ENCODE results near the gene INSC.

The INSC gene

DNA sequence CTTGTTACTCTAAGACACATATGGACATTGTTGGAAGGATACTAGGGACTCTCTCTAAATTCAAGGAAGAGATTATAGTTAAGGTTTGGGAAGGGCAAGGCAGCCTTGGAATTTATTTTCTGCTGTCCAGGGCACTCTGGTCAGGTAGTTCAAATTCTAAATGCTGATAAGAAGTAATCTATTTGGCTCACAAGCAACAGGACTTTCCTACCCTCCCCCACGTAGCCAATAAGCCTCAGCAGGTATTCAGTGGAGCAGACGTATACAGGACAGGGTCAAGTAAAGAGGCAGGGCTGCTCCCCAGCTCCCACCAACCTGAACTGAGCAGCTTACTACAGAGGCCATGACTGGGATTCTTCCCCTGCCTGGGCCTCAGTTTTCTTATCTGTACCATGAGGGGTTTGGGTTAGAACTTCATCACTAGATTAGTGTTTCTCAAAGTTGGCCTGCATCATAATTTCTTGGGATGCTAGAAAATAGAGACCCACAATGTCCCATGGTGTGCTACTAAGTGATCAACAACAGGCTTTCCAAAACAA, 6.1 kb upstream of the INSC start:
- DNase-seq: no peak

DNA sequence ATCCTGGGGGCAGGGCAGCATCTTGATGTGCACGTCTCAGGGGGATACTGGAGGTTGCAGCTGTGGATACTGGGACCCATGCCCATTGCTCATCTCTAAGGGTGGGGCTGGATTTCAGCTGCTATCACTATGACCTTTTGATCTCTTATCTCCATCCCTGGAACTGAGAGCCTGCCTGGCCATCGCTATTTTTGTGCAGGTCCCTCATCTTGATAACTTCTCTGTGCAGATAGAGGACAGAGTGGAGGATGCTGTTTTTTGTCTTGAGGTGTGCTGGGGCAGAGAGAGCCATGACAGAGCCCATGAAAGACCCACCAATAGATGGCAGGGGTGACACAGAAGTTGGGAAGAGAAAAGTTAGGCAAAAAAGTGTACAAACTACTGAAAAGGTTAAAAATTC, 5.1 kb upstream of the INSC start:
- no peak for DNase-seq

GRCh38 chr11:15111215-15111614, 3.5 kb upstream of the INSC start:
- no peak for DNase-seq

DNA sequence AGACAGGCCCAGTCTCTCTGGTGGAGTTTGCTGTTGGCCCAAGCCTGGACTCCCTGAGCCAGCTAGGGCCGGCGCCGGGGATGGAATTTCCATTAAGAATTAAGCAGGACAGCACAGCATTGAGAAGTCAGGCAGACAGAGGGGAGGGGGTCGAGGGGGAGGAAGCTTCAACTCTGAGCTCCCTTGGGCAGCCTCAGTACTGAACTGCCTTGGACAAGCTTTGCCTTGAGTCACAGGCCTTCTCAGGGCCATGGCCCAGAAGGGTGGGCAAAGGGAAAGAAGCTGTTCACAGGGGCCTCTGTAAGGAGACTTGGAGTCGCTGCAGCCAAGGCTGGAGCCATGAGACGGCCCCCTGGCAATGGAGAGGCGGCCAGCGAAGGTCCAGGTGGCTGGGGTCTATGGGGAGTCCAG, 2.6 kb upstream of the INSC start:
- DNase-seq: no peak

DNA sequence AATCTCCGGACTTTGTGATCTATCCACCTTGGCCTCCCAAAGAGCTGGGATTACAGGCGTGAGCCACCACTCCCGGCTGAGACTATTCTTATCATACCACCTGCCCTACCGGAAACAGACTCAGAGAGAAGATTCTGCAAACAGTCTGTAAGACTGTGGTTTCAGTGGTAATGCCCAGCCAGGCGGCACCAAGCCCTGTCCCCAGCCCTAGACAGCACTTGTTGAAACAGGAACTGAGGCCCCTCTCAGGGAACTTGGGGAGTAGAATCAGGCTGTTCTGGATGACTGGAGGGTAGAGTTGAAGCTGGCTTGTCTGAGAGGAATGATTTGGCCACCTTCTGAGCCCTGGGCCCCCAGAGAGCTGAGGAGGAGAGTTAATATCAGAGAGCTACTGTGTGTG, 1.3 kb upstream of the INSC start:
- DNase-seq: no peak

GRCh38 chr11:15115686-15116085, 963 bp downstream of the INSC start:
- no peak for DNase-seq

DNA sequence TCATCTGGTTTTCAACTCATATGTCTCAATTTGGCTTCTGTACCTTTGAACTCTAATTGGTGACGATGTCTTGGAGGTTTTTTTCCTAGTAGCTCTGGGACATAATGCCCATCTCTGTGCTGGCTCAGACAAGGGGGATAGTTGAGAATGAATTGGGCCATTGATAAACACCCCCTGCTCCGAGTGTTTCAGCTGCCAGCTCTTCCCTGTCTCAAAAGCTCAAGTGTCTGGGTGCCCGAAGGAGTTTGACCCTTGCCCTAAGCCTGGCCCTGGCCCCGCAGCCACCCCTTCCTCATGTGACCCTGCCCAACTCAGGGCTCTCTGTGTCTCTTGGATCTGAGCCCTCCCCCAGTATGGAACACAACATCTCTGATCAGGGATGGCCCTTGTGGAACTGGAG, 3.0 kb downstream of the INSC start:
- DNase-seq: no peak

GRCh38 chr11:15118431-15118830, 3.7 kb downstream of the INSC start:
- no peak for DNase-seq

GRCh38 chr11:15119352-15119751, 4.6 kb downstream of the INSC start:
- no peak for DNase-seq

- DNase-seq: no peak
Observed at GRCh38 chr11:15119826-15120225, 5.1 kb downstream of the INSC start.

GRCh38 chr11:15123849-15124248, 9.1 kb downstream of the INSC start:
- DNase-seq: no peak

- no peak for DNase-seq
Observed at GRCh38 chr11:15124528-15124927, 9.8 kb downstream of the INSC start.

DNA sequence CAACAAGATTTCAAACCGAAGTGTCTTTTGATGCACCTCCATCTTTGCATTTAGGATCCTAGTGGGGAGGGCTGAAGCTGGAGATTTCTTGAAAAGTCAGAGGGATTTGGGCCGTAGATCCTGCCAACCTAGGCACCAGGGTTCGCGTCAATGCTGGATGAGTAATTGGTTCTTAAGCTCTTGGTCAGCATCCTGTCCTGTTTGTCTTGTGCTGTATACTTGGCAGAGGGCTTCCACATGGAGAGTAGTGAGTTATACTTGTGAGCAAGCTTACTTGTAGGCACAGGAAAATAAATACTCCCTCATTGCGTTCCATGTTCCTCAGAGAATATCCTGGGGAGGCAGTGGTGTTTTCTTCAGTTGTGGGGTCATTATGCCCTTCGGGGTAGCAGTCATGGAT, 12.6 kb downstream of the INSC start:
- no peak for DNase-seq

DNA sequence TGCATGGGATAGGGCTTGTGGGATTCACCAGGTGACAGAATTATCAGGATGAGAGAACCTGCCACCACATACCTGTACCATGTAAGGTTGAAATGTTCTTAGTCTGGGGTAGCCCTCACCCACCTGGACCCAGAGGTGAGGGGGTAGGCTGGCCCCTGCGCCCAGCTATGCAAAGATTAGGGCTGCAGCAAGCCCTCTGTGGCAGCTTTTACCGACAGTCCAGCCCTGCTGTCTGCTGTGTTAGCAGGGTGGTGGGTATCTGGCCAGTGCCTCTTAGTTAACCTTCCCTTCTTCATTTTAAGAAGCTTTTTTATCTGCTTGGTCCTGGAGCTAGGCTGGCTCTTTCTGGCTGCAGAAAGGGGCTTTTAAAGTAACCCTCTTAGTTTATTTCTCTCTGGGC, 13.9 kb downstream of the INSC start:
- no peak for DNase-seq

GRCh38 chr11:15136166-15136565, 21.4 kb downstream of the INSC start:
- no peak for DNase-seq

- no peak for DNase-seq
Observed at GRCh38 chr11:15139096-15139770, 24.5 kb downstream of the INSC start.

GRCh38 chr11:15139958-15140659, 25.4 kb downstream of the INSC start:
- no peak for DNase-seq

GRCh38 chr11:15141381-15141780, 26.7 kb downstream of the INSC start:
- no peak for DNase-seq

DNA sequence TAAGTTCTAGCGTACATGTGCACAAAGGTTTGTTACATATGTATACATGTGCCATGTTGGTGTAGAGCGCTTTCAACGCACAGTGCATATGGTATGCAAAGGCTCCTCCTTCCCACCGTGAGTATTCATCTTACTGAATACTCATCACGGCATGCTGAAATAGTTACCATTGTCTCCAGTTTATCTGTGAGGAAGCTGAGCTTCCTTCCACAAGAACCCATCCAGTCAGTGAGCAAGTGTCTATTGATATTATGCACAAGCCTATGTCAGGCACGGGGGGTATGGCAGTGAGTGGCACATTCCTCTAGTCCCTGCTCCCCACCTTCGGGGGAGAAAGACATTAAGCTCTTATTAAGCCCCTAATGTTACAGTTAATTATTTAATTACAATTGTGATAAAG, 28.1 kb downstream of the INSC start:
- DNase-seq: no peak

DNA sequence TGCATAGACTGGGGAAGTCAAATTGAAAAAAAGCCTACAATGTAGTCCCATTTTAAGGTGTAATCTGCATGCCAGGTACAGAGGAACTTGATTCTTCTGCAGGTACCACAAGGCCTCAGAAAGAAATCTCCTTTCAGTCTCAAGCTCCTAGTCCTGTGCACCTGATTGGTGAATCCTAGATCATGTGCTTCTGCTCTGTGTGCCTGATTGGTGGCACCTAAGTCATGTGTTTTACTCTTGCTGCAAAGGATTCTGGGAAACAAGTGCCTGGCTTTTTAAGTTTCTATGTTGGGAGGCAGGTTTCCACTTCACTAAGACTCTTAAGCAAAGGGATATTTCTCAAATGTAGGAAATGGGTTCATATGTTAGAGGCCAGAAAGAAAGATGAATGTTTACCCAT, 29.1 kb downstream of the INSC start:
- DNase-seq: no peak

GRCh38 chr11:15144347-15144746, 29.6 kb downstream of the INSC start:
- no peak for DNase-seq

DNA sequence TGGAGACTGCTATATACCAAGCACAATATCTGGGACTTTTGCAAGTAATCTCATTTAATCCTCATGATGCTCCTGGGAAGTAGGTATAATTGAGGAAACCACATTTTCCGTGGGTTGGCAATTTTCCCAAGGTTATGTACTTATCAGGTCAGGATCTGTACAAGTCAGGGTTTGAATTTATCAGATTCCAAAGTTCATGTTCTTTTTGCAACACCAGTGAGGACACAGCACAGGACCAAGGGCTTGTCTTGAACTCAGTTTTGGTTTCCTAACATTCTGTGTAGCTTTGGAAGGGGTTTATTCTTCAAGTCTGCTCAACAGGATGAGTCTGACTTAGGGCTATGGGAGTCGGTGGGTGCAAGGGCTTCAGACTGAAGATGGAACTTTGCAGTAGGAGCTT, 30.4 kb downstream of the INSC start:
- DNase-seq: no peak

GRCh38 chr11:15145615-15146014, 30.9 kb downstream of the INSC start:
- DNase-seq: peak; percentile 53 to 64

DNA sequence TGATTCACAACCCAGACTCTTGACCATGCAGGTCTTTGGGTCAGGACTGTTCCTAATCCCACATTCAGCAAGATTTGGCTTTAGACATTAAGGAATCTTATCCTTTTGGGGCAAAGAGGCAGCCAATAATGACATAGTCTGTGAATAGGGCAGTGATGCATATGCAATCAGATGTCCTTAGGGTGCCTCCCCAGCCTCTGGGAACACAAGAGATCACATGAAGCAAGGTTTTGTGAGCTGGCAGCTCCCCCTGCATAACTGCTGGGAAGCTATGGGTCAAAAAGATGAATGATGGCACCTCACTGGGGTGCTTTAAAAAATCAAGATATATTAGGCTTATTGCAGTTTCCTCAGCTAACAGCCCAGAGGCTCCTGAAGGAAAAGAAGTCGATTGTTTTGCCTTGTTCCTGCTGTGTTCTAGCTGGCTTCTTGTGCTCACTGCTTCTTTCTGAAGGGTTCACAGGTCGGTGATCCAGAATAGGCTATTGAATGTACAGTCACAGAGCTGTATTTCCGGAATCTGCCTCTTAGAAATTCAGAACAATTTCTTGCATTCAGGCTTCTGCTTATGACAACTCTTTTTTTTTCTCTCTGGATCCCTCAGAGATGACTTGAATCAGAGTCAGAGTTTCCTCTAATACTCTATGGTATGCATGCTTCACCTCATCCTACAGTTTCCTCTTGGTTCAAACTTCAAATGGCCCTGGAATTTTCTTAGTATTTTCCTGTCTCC, 31.7 kb downstream of the INSC start:
- DNase-seq: no peak
